Measurements from ENCODE around the gene LINGO3.

The LINGO3 gene

GRCh38 chr19:2339644-2340310 is 31.8 kb upstream of the LINGO3 start:
- no peak for DNase-seq (ENCODE audit: low read depth in 2 of 2)

- DNase-seq (ENCODE audit: low read depth in 2 of 2): no peak
Observed at GRCh38 chr19:2338751-2339643, 31.0 kb upstream of the LINGO3 start.

- no peak for DNase-seq (ENCODE audit: low read depth in 2 of 2)
Observed at GRCh38 chr19:2338055-2338615, 30.2 kb upstream of the LINGO3 start.

- DNase-seq (ENCODE audit: low read depth in 2 of 2): no peak
Observed at GRCh38 chr19:2337329-2337707, 29.4 kb upstream of the LINGO3 start.

GRCh38 chr19:2336528-2337328 is 28.8 kb upstream of the LINGO3 start:
- no peak for DNase-seq (ENCODE audit: low read depth in 2 of 2)

- DNase-seq (ENCODE audit: low read depth in 2 of 2): no peak
Observed at GRCh38 chr19:2335848-2336247, 27.9 kb upstream of the LINGO3 start.

GRCh38 chr19:2334986-2335846 is 27.3 kb upstream of the LINGO3 start:
- DNase-seq (ENCODE audit: low read depth in 2 of 2): no peak

GRCh38 chr19:2334426-2334825 is 26.5 kb upstream of the LINGO3 start:
- DNase-seq (ENCODE audit: low read depth in 2 of 2): no peak

- no peak for DNase-seq (ENCODE audit: low read depth in 2 of 2)
Observed at GRCh38 chr19:2333807-2334211, 25.9 kb upstream of the LINGO3 start.

- DNase-seq (ENCODE audit: low read depth in 2 of 2): no peak
Observed at GRCh38 chr19:2333027-2333806, 25.3 kb upstream of the LINGO3 start.

- no peak for DNase-seq (ENCODE audit: low read depth in 2 of 2)
Observed at GRCh38 chr19:2332341-2333026, 24.5 kb upstream of the LINGO3 start.

- DNase-seq (ENCODE audit: low read depth in 2 of 2): no peak
Observed at GRCh38 chr19:2331601-2332246, 23.8 kb upstream of the LINGO3 start.

GRCh38 chr19:2330632-2331284 is 22.8 kb upstream of the LINGO3 start:
- no peak for DNase-seq (ENCODE audit: low read depth in 2 of 2)

GRCh38 chr19:2330255-2330631 is 22.3 kb upstream of the LINGO3 start:
- no peak for DNase-seq (ENCODE audit: low read depth in 2 of 2)

GRCh38 chr19:2329501-2329916 is 21.6 kb upstream of the LINGO3 start:
- DNase-seq (ENCODE audit: low read depth in 2 of 2): no peak

GRCh38 chr19:2329149-2329478 is 21.2 kb upstream of the LINGO3 start:
- DNase-seq (ENCODE audit: low read depth in 2 of 2): no peak

- peak; percentile 78 to 85 for DNase-seq (ENCODE audit: low read depth in 2 of 2)
Observed at GRCh38 chr19:2328401-2329148, 20.6 kb upstream of the LINGO3 start, which contains the start of the genes LSM7 and SPPL2B. Gene LSM7 (minus strand): TSS chr19:2328586. CDS start chr19:2328566, 20 bp downstream. Gene SPPL2B (plus strand): TSS chr19:2328684. CDS start chr19:2328710, 26 bp downstream.

Data from stimulated activated CD8-positive, alpha-beta memory T cell treated with anti-CD3 and anti-CD28 coated beads, Interleukin-15, amount 100 ng/mL, for 4 hours (primary cell).